DMS114 treated with DMSO at 0.1 percent for 48 hours (cell line): ENCODE data around the gene TBC1D8.
A peak's percentile ranks its signal among the peaks of the same experiment; 100 is the strongest.

Experiments used
- DNase-seq: peaks from one replicate; lab custom pipeline; 2025; ENCODE audit not compliant: unreplicated experiment; lab: John Stamatoyannopoulos, UW

TBC1D8 gene

DNA sequence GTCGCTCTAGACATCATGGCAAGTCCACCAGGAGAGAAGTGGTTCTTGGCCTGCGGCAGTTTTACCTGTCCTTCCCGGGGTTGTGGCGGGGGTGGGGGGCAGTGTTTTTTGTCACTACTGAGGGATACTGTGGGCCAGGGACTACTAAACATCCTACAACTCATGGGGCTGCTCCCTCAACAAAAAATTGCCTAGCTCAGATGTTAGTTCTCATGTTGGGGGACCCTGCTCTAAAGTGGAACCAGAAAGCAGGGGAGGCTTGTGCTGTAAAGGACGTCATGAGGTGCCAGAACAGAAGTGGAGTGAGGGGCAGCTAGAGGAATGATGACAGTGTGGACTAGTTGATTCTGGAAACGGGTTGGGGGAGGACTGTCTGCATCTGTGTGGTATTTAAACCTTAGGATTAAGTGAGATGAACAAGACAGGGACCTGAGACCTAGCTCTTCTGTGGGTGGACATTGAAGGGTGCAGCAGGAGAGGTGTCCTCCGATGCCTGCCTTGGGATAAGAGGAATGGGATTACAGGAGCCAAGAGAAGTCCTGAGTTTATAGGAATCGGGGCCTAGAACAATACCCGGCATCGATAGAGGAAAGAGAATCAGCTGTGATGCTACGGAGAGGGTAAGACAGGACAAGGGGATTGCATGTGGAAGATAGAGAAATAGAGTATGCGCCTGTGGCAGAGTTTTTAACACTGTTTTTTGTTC lies 146.4 kb downstream of the TBC1D8 start:
- no peak for DNase-seq

- DNase-seq = no peak
Observed at GRCh38 chr2:101003278-101003775, 147.9 kb downstream of the TBC1D8 start.

DNA sequence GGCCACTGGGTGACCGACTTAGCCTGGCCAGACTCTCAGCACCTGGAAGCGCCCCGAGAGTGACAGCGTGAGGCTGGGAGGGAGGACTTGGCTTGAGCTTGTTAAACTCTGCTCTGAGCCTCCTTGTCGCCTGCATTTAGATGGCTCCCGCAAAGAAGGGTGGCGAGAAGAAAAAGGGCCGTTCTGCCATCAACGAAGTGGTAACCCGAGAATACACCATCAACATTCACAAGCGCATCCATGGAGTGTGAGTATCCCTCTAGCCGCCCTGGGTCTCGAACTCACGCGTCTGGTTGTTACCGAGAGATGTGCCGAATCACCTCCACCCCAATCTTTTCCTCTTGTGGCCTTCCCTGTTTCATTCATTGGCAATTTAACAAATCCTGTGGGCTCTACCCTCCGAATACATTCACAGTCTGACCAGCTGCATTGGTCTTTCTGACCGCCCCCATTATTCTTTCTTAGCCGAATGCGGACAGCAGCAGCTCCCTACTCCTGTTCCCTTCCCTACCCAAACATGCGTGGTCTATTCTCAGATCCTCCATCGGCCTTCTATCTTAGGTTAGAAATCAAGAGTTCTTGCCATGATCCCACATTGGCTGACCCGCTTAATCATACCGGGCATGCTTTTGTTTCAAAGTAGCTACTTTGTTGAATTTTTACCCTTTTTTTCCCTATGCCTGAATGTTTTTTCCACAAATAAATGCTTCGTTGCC lies 148.5 kb downstream of the TBC1D8 start:
- DNase-seq = peak; percentile 46

- peak; percentile 97 for DNase-seq
Observed at GRCh38 chr2:101001691-101002561, 149.3 kb downstream of the TBC1D8 start, which contains the start of gene RPL31. TSS of gene RPL31 (plus strand) at chr2:101002289. CDS start at chr2:101002702, 413 bp downstream.

GRCh38 chr2:100999995-101000394 lies 151.2 kb downstream of the TBC1D8 start:
- no peak for DNase-seq

DNA sequence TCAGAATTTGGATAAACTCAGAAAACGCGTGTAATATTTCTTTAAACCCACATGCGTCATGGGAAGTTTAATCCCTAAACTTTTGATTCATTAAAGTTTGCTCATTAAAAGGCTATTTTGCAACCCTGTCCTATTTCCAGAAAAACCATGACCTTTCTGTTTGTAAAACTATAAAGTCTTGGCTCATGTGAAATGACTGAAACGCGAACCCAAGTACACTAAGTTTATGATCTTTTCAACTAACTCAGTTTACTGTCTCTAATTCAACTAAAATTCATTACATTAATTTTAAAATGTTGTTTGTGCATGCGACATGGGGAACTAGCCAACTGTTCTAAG lies 153.0 kb downstream of the TBC1D8 start:
- DNase-seq = no peak

GRCh38 chr2:100997509-100998234 lies 153.5 kb downstream of the TBC1D8 start:
- DNase-seq = no peak

DNA sequence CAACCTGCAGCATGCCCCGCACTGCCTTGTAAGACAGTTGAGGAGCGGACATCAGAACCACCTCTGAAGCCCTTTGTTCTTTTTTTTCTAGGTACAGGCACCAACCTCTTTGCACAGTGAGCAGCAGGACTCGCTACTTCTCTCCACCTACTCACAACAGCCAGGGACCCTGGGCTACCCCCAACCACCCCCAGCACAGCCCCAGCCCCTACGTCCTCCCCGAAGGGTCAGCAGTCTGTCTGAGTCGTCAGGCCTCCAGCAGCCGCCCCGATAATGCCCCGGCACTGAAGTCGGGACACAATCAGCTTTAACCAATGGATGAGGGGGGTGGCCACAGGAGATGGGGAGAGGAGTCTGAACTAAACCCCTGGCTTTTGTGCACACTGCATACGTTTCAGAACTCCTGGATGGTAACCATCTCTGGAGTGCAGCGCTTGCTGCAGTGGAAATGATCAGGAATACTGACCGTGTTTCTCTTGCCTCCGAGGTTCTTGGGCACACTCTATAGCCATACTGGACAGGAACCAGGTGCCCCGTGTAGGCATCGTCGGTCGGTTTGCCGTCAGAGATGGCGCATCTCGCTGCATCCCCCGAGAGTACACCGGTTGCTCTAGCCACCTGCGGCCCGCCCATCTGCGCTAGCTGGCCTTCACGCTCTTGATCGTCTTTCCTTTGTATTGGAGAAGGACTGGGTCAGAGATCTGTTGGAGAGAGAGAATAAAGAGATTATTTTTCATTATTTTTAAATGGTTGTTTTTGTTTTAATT lies 155.7 kb downstream of the TBC1D8 start:
- DNase-seq = no peak

DNA sequence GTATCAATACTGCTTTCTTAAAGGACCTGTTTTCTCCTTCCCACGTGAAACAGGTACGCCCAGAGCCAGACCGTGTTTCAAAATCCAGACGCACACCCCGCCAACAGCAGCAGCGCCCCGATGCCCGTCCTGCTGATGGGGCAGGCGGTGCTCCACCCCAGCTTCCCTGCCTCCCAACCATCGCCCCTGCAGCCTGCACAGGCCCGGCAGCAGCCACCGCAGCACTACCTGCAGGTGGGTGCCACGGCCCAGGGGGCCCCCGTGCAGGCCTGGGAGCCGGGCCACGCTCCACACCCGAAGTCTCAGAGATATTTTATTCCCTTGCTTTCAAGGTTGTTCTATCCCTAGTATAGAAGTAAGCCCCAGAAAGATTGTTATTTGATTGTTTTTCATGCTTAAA lies 157.9 kb downstream of the TBC1D8 start:
- DNase-seq = no peak

- DNase-seq = no peak
Observed at GRCh38 chr2:100992262-100992661, 158.9 kb downstream of the TBC1D8 start.

- no peak for DNase-seq
Observed at GRCh38 chr2:100991404-100991773, 159.8 kb downstream of the TBC1D8 start.

- DNase-seq = no peak
Observed at GRCh38 chr2:100990650-100991403, 160.4 kb downstream of the TBC1D8 start.

GRCh38 chr2:100990166-100990565 lies 161.0 kb downstream of the TBC1D8 start:
- no peak for DNase-seq

DNA sequence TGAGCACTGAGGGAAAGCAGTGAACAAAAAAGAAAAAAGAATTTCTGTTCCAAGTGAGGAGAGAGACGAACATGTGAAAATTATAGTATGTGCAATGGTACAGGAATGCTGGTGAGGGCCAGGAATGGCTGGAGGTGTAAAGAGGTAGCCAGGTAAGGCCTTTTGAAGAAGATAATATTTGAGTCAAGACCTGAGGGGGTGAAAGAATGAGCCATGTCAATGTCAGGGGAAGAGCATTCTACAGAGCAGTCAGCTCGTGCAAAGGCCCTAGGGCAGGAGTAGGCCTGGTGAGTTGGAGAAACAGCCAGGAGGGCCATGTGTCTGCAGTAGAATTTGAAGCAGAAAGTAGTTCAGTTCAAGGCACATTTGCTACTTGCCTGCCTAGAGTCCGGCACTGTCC lies 161.5 kb downstream of the TBC1D8 start:
- no peak for DNase-seq

DNA sequence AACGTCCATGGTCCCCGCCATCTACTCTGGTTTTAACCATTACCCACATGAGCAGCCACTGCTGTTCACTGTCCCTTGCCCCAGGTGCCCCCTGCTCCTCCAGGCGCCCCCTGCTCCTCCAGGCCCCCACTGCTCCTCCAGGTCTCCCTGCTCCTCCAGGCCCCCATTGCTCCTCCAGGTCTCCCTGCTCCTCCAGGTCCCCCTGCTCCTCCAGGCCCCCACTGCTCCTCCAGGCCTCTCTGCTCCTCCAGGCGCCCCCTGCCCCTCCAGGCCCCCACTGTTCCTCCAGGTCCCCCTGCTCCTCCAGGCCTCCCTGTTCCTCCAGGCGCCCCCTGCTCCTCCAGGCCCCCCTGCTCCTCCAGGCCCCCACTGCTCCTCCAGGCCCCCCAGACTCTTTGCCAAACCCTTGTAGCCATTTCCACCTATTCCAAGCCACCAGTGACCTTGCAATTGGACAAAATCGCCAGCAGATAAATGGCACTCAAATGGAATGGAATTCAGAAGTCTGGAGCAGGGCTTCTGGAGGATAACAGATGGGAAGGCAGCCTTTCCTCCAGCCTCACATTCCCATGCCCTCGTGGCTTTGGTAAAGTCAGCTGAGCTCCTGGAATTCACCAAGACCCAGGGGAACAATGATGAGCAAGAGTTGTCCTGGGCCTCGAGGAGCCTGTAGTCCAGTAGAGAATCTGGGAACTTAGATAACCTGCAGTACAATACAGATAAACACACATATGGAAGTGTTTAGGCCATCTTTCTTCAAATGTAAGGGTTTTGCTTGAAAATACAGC lies 162.4 kb downstream of the TBC1D8 start:
- no peak for DNase-seq

DNA sequence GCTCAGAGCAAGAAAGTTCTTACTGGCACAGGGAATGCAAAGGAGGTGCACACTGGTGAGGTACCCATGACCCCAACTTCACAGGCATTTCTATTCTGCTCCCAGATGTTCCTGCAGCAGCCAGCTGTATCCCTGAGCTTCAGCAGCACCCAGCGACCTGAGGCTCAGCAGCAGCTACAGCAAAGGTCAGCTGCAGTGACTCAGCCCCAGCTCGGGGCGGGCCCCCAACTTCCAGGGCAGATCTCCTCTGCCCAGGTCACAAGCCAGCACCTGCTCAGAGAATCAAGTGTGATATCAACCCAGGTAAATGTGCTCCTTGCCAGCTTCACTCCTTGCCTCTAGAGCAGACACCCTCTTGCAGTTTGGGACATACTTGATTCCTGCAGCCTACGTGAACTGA lies 163.2 kb downstream of the TBC1D8 start:
- DNase-seq = no peak

- no peak for DNase-seq
Observed at GRCh38 chr2:100987536-100987935, 163.6 kb downstream of the TBC1D8 start.

DNA sequence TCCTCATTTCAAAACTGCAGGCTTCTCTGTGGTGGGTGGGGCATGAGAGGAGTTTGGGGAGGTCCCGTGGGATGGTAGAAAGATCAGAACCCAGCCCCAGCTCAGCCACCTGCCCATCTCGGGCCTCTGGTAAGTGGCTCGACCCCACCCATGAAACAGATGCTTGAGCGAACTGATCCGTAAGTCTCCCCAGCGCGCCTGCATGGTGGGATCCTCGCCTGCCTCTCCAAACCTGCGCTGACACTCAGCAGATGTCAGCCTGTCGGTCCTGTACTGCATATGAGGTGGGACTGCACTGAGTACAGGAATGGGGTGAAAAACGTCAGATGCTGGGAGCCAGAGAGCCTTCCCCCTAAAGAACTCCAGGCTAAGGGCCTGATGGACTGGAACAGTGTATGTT lies 165.0 kb downstream of the TBC1D8 start:
- no peak for DNase-seq

- peak; percentile 70 for DNase-seq
Observed at GRCh38 chr2:100984892-100985307, 166.3 kb downstream of the TBC1D8 start.
